ENCODE data around the gene THBS3.
"Not testable (repeated sequence)": the region's sequence is repeated elsewhere in the genome, so short reads cannot be mapped to it uniquely, and the experiment has no call there.

Gene THBS3

DNA sequence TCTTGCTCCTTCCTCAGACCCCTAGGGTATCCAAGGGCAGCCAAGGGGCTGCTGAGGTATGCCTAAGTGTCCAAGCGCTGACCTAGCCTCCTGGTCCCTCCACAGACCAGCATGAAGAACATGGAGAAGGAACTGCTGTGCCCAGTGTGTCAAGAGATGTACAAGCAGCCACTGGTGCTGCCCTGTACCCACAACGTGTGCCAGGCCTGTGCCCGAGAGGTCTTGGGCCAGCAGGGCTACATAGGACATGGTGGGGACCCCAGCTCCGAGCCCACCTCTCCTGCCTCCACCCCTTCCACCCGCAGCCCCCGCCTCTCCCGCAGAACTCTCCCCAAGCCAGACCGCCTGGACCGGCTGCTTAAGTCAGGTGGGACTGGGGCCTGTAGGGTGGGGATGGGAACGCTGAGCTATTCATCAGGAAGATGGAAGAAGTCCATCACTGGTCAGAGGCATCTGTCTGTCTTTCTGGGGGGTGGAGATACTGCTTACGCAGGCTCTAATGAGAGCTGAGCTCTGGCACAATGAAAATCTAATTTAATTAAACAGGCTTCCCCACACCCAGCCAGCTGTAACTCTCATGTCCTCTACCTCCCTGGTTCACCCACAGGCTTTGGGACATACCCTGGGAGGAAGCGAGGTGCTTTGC is 32.3 kb downstream of the THBS3 start:
- FAIRE-seq (no peak), DNase-seq (ENCODE audit: low spot score) (no peak)

DNA sequence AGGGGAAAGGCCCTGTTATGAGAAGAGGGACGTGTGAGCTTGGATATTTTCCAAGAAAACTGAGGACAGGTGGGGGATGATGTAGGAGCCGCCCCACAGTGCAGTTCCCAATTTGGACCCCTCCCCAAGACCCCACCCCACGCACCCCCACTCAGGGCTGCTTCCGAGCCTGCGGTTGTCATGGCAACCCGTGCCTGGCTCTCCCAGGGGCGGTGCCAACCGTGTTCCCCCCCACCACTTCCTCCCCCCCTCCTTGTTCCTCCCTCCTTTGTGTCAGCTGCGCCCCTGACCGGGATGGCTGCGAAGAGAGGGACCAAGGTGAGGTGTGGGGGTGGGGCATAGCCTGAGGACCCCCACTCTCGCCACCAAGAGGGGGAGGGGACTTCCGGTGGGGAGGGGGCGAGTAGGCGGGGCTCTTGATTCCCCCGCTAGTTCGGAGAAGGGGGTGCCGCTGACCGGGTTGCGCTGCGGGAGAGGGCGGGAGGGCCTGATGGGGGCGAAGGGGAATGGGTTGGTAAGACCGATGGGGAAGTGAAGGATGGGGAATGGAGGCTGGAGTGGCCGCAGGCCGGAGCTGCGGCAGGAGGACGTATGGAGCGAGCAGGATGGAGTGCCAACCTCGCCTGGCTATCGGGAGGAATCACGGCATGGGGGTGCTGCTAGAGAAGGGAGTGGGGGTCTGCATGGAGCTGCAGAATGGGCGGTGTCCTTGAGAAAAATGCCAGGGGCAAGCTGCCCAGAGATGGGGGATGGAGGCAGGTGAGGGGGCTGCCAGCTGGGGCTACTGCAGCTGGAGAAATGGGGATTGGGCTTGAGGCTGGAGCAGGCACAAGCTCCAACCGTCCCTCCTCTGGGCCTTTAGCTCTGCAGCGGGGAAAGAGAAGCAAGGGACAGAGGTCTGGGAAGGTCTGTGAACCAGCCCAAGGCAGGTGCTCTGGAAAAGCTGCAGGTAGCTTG is 33.1 kb downstream of the THBS3 start:
- peak; percentile 61 for DNase-seq (ENCODE audit: low spot score)
- FAIRE-seq, result no peak

DNA sequence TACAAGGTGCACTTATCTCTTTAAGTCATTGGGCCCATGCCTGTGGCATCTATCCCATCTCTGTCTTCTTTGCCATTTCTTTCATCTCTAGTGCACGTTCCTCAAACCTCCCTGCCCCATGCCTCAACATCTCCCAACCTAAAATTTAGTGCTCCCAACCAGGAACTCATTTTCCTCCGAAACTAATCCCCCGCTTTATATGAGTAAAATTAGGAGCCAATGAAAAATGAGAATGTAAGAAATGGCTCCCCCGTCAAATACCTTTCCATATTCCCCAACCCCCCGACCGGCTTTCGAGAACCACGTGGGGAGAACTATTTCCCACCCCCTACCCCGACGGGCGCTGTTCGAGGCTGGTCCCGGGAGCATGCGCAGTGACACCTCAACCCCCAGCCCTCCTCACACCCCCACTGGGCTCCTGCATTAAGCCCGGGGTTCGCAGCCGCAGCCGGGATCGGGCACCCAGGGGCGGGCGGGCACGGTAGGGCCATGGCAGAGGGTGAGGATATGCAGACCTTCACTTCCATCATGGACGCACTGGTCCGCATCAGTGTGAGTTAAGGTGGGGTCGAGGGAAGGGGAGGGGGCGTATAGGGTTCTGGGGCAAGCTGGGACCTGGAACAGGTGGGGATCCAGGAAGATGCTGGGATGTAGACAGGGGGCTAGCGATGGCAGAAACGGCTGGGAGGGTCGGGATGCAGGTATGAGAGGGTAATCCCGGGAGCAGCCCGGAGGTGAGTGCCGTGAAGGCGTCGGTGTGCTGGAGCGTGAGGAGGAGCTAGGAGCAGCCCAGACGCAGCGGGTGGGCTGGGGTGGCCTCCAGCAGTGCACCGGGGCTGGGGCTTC is 34.0 kb downstream of the THBS3 start, which contains the start of gene TRIM46:
Gene TRIM46, plus strand, starts transcription at position 372 of the 846 bp plus-strand sequence. Its CDS starts 118 bp downstream, at position 490.
- FAIRE-seq, result no peak
- DNase-seq (ENCODE audit: low spot score), result peak; percentile 77

DNA sequence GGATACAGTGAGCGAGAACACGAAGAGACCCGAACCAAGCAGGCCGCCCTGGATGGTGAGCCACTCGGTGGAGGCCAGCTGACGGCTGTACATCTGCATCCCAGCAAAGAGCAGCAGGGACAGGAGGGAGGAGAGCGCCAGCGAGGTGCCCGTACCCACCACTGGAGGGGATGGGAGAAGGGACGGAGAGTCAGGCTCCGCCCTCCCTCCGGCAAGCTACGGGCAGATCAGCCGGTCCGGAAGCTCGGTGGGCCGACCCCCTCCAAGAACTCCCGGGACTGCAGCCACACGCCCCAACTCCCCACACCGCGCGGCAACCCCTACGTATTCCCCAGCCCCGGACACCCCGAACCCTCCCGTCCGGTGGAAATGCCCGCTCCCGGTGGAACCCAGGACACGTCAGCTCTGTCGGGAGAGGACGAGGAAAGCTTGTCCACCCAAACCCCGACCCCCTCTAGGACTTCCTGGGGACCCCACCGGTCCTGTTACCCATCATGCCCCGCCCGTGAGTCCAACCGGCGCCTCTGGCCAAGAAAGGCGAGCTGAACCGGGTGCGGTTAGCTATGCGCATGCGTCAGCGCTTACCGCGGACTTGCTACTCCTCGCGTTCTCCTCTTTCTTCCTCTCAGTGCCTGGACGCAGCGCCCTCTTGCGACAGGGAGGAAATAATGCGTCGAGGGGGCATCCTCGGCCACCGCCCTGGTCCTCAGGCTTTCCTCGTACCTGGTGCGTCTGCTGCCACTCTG is 34.8 kb downstream of the THBS3 start, which contains the start of gene KRTCAP2:
Gene KRTCAP2, minus strand, starts transcription at position 573 of the 746 bp plus-strand sequence. Its CDS starts 80 bp downstream, at position 493.
- peak; percentile 97 for DNase-seq (ENCODE audit: low spot score)
- peak; percentile 20 for FAIRE-seq

DNA sequence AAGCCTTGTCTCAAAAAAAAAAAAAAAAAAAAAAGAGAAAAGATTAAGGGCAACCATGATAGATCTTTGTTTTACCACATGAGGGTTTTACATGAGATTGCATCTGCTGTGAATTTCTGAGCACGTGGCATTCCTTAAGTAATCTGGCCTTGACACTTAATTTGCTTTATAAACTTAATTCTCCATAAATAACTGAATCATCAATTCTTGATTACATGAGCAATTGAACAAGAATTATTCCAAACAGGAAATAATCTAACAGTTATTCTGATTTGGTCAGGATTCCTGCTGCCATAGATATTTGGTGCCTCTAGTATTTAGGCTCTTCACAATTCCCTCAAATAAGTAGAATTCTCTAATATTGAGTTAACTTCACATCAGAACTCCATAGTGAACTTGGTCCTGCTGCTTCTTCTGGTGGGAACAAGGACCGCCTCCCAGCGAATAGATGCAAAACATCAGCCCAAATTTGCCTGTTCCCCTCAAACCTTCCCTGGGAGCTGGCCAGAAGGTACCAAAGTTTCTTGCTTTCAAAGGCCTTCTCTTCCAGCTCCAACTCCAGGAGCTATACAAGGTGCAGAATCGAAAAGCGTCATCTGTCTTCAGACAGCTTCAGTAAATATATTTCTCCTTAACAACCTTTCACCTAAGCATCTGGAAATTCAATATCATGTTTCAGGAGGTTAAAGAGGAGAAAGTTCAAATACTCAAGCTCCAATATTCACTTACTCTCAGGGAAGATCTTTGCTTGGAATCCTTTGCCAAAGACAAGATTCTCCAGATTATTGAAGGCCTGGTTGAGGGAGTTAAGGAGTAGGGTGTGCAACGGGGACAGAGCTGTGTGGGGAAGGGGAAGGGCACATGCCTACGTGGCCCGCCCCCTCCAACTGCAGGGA is 35.6 kb downstream of the THBS3 start:
- FAIRE-seq (no peak), DNase-seq (ENCODE audit: low spot score) (no peak)

DNA sequence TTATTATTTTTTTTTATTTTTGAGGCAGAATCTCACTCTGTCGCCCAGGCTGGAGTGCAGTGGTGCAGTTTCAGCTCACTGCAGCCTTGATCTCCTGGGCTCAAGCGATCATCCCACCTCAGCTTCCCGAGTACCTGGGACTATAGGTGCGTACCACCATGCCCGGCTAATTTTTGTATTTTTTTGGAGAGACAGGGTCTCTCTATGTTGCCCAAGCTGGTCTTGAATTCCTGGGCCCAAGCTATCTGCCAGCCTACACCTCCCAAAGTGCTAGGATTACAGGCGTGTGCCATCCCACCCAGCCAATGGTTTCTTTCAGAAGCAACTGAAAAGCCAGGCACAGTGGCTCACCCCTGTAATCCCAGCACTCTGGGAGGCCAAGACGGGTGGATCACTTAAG is 36.9 kb downstream of the THBS3 start:
- FAIRE-seq, result no peak
- no peak for DNase-seq (ENCODE audit: low spot score)

DNA sequence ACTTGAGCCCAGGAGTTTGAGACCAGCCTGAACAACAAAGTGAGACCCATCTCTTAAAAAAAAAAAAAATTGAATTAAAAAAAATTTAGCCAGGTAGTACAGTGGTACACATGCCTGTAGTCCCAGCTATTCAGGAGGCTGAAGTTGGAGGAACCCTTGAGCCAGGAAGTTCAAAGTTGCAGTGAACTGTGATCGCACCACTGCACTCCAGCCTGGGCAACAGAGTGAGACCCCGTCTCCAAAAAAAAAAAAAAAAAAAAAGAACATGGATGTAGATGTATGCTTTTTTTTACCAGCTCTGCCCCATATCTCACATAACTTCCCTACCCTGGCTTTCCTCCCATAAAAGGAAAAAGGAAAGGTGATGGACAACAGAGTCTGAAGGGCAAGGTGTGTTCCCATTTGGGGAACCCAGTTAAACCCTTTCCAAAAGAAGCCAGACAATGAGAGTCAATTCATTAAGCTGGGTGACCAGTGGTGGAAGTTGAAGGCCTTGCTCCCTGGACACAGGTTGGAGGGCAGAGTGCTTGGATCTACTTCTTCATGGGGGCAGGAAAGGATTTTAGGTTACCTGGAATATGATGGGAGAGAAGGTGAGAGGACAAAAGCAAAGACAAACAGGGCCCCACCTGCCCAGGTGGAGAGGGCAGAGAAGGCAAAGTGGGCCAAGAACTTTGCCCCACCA is 37.5 kb downstream of the THBS3 start:
- FAIRE-seq, result no peak
- DNase-seq (ENCODE audit: low spot score), result no peak

DNA sequence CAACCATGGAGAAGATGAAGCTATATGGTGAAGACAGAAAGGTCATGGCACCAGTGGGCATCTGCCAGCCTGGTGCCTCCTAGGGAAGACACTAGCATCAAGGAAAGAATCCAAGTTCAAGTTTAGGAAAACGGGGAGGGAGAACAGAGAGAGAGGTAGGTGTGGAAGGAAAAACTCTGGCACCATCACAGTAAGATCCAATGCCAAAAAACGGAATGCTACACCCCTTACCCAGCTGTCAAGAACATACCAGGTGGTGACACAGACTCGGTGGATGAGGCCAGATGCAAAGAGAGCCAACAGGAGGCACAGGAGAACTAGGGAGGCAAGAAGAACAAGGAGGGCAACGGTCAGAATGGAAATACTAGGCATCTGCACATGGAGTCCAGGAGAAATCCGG is 38.2 kb downstream of the THBS3 start:
- FAIRE-seq (no peak), DNase-seq (ENCODE audit: low spot score) (no peak)

DNA sequence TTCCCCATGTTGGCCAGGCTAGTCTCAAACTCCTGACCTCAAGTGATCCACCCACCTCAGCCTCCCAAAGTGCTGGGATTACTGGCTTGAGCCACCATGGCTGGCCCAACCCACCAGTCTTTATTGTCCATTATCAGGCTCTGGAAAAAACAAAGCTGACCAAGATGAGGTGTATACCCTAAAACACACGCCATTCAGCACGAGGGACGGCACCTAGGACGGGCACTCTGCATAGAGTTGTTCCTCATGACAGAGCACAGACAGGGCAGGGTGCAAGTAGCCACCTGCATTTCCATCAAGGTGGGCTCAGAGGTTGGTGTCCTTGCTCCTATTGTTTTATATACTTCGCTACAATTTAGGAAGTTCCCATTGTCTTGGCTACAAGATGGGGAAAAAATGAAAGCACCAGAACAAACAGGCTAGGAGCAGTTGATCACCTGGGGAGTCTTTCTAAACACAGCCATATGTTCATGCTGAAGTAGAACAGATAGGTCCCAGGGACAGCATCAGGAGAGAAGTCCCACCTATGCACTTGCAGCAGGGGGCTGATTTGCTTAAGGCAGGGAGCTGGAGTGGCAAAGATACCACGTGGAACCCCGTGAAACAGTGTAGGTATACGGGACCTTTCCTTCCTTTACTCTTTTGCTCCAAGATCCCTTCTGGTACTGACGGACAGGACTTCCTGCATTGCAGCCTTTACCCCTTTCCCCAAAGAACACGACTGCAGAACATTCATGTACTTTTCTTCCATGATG is 39.1 kb downstream of the THBS3 start:
- FAIRE-seq (no peak), DNase-seq (ENCODE audit: low spot score) (no peak)

DNA sequence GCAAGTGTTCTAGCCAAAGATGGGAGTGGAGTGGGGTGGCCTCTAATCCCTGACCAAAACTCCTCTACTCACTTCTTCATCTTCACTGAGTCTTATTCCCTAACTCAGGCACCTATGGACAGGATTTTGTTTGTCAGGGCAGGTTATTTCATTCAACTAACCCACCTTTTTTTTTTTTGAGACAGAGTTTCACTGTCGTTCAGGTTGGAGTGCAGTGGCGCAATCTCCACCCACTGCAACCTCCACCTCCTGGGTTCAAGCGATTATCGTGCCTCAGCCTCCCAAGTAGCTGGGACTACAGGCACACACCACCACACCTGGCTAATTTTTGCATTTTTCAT is 39.6 kb downstream of the THBS3 start:
- not testable (repeated sequence) for DNase-seq (ENCODE audit: low spot score); FAIRE-seq

DNA sequence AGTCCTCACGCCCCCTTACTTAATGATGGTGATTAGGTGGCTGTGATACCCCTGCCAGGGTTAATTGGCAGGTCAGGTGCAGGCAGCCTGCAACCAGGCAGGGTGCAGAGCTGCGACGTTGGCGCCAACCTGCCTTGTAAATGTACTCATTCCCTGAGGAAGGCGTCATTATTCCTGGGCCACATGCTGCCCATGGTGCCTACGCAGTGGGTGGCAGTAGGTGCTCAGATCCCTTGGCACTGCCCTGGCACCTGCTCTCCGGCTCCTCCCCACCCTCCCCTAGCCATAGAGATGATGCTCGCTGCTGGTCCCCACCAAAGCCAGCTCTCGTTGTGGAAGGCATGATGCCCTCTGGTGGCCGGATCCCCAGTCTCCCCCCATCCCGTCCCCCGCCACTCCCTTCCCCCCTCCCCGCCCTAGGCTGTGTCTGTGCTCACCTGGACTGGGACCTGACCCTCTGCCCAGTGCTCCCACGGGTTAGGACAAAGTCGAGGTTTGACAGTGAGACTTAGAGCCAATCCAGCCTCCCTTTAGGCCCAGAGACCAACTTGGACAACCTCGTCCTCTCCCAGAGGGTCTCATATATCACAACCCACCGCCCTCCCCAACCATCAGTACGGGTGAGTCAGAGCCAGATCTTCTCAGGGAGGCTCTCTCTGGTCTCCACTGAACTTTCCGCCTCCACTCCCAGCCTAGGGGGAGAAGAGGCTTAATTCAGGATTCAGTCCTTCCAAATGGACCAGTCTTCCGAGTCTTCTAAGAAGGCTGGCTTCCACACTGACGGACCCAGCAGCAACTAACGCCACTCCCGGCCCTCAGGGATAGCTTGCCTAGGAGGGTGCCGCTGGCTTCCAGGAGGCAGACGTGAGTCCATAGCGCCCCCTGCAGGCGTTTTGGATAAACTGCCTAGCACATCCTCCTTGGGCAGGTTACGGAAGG is 40.3 kb downstream of the THBS3 start:
- no peak for FAIRE-seq
- peak; percentile 84 for DNase-seq (ENCODE audit: low spot score)

DNA sequence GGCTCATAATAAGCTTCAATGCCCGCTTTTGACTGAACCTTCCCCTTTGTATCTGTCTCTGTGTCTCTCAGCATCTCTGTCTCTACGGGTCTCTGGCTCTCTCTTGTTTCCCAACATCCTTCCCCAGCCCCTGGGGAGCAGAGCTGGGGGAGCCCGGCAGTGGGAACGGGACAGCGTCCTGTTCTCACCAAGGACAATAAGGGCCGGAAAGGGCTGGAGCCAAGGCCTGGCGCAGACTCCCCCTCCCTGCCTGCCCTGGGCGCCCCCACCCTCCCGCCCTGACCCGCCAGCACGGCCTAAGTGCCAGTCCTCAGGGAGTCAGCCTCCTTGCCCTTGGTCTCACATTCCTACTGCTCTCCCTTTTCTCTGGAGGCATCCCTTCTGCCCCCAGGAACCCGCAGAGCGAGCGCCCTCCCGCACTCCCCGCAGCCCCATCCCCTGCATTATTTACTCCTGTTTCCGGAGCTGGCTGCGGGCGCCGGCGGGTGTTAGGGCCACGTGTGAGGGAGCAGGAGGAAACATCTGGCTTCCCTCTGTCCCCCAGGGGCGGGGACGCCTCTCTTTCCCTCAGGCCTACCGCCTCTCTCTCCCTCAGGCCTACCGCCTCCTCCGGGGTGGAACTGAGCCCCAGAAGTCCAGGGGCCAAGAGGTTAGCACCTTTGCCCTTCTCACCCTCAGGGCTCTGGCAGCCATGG is 41.1 kb downstream of the THBS3 start:
- no peak for FAIRE-seq

DNA sequence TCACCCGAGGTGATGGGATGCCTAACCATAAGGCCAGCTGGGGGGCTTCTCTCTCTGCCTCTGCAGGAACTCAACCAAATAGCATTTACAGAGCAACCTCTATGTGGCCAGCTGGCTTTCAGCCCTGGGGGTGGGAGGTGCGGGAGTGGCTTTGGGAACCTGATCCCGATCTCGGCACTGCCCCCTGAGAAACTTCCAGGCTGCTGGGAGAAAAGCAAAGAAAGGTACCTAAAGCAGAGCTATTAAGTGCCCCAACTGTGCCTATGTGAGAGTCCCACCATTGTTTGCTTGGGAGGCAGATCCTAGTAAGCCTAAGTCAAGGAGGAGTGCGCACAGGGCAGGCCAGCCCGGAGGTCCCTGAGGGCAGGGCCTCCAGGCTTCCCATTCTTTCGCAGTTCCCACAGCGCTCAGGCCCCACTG is 41.6 kb downstream of the THBS3 start:
- FAIRE-seq, result no peak

More for the DNA sequence above, 41.1 kb downstream of the THBS3 start:
- no peak for DNase-seq (ENCODE audit: low spot score)

DNA sequence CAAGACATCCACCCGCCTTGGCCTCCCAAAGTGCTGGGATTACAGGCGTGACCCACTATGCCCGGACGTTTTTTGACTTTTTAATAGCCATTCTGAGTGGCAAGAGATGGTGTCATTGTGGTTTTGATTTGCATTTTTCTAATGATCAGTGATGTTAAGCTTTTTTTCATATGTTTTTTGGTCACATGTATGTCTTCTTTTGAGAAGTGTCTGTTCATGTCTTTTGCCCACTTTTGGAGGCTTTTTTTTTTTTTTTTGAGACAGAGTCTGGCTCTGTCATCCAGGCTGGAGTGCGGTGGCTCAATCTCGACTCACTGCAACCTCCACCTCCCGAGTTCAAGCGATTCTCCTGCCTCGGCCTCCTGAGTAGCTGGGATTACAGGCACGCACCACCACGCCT is 43.1 kb downstream of the THBS3 start:
- not testable (repeated sequence) for DNase-seq (ENCODE audit: low spot score); FAIRE-seq

More for the DNA sequence above, 41.6 kb downstream of the THBS3 start:
- DNase-seq (ENCODE audit: low spot score), result no peak

DNA sequence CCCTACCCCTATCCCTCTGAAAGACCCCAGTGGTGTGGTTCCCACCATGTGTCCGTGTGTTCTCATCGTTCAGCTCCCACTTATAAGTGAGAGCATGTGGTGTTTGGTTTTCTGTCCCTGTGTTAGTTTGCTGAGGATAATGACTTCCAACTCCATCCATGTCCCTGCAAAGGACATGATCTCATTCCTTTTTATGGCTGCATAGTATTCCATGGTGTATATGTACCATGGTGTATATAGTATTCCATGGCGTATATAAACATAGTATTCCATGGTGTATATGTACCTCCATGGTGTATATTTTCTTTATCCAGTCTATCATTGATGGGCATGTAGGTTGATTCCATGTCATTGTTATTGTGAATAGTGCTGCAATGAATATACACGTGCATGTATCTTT is 43.9 kb downstream of the THBS3 start:
- not testable (repeated sequence) for FAIRE-seq; DNase-seq (ENCODE audit: low spot score)

DNA sequence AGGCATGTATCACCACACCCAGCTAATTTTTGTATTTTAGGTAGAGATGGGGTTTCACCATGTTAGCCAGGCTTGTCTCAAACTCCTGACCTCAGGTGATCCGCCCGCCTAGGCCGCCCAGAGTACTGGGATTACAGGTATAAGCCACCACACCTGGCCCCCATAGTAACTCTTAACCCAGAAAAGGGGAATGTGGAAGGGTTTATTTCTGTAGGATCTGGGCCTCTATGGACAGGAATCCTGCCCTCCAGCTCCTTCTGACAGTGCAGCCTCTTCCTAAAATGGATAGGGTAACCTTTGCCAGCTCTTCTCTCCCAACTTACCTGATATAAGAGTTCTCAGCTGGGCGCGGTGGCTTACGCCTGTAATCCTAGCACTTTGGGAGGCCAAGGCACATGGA is 45.1 kb downstream of the THBS3 start:
- not testable (repeated sequence) for FAIRE-seq; DNase-seq (ENCODE audit: low spot score)

DNA sequence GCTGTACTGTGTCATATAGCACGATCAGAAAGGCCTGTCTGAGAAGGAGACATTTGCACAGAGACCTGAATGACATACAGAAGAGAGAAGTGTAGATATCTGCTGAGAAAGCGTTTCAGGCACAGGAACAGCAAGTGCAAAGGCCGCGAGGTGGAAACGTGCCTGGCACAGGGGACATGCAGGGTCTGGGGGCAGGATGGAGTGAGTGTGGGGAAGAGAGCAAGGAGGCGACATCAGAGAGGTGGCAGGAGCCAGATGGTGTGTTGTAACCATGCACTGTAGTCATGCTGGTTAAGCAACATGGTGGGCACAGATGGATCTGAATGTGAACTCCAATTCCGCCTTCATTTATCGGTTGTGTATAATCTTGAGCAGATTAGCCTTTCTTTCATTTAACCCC is 47.6 kb downstream of the THBS3 start:
- no peak for FAIRE-seq
- DNase-seq (ENCODE audit: low spot score), result no peak

Measured in urothelium cell line (cell line).